NCI-H146 (cell line): Measurements from ENCODE around the gene LPAR1.

ENCODE experiments used
- DNase-seq: peaks from one replicate; lab custom pipeline; 2025; lab: John Stamatoyannopoulos, UW

The LPAR1 gene

DNA sequence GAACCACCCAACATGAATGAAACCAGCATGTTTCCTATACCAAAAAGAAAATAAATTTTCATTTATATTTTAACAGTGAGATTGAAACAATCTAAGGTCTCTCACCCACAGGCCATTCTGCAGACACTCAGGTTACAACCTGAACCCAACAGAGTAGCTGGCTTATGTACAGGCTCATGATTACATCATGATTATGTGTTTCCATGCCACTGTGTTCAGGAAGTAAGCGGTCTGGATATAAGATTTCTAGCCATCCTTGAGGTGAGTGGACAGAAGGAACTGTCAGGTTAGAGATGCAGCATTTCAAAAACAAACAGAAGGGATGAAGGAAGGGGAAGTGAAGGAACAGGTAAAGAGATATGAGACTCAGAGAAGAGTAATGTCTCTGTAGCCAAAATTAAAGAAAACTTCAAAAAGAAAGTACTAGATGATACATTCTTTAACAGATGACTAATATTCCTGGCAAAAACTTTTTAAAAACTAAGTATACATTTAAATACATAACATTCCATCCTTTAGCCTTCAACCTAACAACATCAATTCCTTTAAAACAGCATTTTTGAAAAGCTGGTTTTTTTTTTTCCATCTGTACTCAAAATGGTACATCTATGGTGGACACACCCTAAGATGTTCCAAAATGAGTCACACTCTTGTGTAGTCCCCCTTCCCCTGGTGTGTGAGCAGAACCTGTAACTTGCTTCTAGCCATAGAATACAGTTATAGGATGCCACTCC is 119.8 kb downstream of the LPAR1 start:
- DNase-seq = no peak

GRCh38 chr9:110916403-110916802 is 121.9 kb downstream of the LPAR1 start:
- no peak for DNase-seq

DNA sequence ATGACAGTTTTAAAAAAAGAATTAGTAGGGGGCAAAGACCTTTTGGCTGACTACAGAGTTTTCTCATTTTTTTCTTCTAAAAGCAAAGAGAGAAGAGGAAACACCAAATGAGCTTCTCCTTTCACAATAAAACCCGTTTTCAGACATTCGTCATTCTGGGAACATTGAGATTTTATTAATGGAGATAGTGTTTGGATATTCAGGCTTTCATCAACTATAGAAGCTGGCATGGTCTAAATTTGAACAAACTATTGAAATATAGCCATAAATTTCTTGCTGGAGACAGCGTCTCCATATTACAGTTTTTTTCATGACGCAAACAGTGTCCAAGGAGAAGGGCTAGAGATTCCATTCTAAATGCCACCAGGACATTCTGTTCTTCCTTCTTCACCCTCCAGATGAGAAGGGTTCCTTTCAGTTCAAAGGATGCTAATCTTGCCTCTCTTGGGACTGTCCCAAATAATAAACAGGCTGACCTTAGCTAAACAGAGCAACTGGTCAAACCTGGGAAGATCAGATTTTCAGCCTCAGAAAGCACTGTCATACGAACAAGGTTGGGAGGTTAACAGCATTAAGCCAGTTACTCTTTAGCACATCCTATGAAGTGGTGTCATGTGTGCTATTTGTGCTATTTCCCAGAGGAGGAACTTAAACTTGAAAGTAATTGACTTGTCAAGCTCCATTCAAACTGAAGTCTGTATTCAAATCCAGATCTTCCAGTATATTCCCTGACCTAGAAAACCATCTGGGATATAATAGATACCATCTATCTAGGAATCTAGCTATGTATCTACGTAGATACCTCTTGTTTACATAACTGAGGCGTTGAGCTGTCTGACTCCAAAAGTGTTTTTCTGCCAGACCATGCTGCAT is 125.6 kb downstream of the LPAR1 start:
- DNase-seq = no peak

DNA sequence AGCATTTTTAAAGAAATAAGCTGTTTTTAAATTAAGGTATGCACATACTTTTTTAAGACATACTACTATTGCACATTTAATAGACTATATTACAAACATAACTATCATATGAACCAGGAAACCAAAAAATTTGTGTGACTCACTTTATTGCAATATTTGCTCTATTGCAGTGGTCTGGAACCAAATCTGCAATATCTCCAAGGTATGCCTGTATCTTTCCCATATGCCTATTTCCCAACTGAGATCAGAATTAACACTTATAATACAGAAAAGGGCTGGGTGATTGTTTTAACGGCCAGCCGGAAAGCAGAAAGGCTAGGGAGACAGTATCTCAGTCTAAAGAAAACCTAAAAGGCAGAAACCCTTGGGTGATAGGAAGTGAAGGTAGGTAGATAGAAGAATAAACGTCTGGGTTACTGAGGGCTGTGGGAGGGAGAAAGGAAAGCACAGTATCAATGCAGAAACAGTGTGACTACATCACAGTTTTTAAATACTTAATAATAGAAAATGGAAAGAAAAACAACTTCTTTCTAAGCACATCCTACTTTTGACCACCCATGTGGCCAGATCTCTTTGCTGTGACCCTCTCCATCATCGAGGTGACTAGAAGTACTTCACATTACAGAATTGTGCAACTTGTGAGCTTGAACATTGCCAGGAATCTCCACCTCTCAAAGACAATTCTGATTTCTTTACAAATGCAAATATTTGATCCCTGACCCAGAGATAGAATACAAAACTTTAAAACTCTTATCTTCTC is 126.4 kb downstream of the LPAR1 start:
- no peak for DNase-seq

DNA sequence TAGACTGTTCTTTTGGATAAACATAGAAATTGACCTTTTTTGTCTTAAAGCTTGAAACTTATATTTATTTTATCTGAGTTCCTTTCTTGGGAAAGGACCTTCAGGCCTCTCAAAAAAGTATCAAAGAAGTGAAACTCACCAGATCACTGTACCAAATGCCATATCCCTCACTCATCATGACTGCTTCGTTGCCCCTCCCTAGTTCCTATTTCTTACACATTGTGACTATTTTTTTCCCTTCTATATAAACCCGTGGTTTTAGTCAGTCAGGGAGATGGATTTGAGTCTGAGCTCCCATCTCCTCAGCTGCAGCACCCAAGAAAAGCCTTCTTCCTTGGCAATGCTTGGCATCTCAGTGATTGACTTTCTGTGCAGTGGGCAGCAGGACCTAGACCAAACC is 129.4 kb downstream of the LPAR1 start:
- no peak for DNase-seq

- no peak for DNase-seq
These were observed 137.4 kb downstream of the LPAR1 start for GRCh38 chr9:110900917-110901316.

GRCh38 chr9:110900456-110900855 is 137.8 kb downstream of the LPAR1 start:
- no peak for DNase-seq

- no peak for DNase-seq
These were observed 139.4 kb downstream of the LPAR1 start for GRCh38 chr9:110898866-110899265.

GRCh38 chr9:110898358-110898757 is 139.9 kb downstream of the LPAR1 start:
- no peak for DNase-seq

- DNase-seq = no peak
These were observed 140.3 kb downstream of the LPAR1 start for GRCh38 chr9:110897943-110898342.

DNA sequence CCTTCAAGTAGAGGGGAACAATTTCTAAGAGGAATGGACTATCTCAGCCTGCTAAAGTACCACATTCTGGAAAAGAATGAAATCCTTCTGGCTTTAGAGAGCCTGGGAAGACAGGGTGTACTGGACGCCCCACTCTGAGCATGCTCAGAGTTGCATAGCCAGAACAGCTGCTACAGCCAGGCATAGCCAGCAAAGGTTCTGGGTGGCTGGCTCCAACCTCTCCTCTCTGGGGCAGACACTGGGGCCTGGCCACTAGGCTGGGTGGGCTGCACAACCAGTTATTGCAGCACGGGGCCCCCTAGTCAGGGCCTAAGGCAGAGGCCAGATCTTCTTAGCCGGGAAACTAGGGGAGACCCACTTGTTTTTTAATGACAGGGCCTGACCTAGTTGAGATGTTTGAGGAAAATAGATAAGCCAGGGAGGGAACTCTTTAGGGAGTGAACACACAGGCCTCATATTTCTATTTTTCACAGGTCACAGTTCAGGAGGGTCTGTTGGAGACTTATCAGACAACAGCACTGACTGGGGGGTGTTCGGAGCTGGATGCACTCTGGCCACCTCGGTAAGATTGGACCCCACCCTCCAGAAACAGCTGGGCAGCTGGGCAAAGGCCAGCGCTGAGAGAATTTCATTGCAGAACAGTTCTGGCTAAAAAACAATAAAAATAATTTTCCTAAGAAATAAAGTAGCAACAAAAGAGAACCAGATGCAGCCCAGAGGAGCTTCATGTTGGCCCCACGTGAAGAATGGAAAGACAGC is 142.9 kb downstream of the LPAR1 start:
- no peak for DNase-seq

DNA sequence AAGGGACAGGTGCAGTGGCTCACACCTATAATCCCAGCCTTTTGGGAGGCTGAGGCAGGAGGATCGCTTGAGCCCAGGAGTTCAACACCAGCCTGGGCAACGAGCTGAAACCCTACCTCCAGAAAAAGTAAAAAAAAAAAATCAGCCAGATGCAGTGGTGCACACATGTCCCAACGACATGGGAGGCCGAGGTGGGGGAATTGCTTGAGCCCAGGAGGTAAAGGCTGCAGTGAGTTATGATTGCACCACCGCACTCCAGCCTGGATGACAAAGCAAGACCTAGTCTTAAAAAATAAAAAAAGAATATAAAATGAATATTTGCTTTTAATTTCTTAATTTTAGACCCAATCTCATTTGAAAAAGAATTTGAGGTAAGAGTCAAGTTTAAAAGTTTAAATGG is 143.5 kb downstream of the LPAR1 start:
- no peak for DNase-seq

DNA sequence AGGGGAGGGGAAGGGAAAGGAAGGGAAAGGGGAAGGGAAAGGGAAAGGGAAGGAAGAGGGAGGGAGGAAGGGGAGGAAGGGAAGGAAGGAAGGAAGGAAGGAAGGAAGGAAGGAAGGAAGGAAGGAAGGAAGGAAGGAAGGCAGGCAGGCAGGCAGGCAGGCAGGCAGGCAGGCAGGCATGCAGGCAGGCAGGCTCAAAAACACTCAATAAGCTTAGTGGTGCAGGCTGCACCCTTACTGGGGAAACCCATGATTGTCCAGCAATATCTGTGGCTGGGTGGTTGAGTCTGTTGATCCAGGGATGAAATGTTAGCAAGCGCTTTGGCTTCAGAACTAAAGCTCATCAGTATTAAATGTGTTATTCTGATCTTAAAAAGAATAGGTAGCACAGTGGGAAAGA is 145.6 kb downstream of the LPAR1 start:
- DNase-seq = no peak

DNA sequence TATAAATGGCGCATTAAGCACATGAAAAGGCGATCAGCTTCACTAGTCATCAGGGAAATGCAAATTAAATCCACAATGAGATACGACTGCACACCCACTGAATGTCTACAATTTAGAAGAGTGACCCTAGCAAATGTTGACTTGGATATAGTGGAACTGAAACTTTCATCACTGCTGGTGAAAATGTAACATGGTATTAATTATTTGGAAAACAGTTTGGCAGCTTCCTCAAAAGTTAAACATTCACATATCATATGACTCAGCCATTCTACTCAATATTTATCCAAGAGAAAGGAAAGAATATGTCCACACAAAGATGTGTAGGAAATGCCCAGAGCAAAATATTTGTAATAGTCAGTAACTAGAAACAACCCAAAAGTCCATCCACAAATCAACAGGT is 146.5 kb downstream of the LPAR1 start:
- DNase-seq = no peak

DNA sequence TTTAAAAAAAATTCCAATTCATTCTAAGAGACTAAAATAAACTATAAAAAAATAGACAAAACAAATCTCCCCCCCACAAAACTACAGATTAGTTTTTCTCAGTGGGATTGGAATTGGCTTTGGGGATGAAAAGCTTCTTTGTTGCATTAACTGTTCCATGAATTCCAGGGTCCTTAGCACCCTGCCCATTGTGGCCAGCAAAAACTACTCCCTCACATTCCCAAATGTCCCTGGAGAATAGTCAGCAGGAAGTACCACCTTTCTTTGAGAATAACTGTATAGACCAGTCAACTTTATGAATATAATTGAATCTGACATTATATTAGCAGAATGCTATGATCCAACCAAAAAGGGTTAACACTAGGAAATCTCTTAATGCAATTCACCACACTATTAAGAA is 147.9 kb downstream of the LPAR1 start:
- no peak for DNase-seq

- no peak for DNase-seq
These were observed 151.0 kb downstream of the LPAR1 start for GRCh38 chr9:110887276-110887675.

GRCh38 chr9:110886832-110887231 is 151.4 kb downstream of the LPAR1 start:
- no peak for DNase-seq

DNA sequence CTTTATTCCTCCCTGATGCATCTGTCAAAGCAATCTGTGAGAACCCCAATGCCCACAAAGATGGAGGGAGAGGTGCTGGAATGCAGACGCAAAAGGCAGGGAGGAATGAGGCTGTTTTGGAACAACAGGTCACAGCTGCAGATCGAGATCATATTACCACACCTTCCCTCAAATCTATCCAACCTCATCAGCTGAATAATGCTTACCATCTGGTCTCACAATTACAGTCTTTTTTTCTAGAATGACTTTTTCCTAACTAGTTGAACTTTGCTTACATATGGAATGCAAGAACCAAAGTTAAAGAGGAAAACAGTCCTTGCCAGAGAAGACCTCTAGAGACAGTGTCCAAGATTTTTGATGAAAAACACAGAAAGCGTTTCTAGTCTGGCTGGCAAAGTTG is 158.1 kb downstream of the LPAR1 start:
- DNase-seq = no peak

GRCh38 chr9:110877374-110877773 is 160.9 kb downstream of the LPAR1 start:
- DNase-seq = no peak

GRCh38 chr9:110876929-110877328 is 161.3 kb downstream of the LPAR1 start:
- DNase-seq = no peak

DNA sequence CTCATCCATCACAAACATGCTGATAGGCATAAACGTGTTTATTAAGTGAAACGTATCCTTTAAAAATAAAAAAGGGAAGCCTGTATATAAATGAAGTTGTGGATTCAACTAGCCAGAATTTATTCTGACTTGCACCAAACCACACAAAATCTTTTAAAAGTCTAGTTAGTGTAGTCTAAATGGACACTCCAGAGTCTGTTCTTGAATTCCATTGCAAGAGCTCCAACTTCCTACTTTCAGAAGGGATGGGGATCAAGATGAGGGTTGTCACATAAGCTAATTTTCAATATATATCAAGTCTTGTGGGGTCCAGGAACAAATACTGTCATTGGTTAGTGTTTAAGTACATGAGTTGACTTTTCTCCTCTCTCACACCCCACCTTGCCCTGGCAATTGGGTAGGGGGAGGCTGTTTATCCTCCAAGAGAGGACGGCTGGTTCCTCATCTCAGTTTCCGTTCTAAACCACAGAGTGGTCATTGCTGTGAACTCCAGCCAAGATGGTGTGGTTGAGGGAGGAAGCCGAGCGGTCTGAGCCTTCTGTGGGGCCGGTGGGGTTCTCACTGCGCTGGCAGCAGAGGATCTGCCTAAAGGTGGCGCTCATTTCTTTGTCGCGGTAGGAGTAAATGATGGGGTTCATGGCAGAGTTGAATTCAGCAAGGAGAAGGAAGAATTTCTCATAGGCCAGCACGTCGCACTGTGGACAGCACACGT is 163.2 kb downstream of the LPAR1 start:
- DNase-seq = no peak
